SH-SY5Y (cell line): ENCODE measurements around the gene SMARCA2.
A peak's percentile ranks its signal among the peaks of the same experiment; 100 is the strongest.

Experiments used
- GATA2 ChIP-seq: IDR thresholded peaks from 2 replicates; pipeline ENCODE4 v1.6.1; 2011; ENCODE audit warnings: mild to moderate bottlenecking, low read depth, low read length
- GATA3 ChIP-seq: IDR thresholded peaks from 2 replicates; pipeline ENCODE4 v1.6.1; 2011; ENCODE audit warnings: low read depth, mild to moderate bottlenecking, low read length, moderate library complexity

SMARCA2 gene

DNA sequence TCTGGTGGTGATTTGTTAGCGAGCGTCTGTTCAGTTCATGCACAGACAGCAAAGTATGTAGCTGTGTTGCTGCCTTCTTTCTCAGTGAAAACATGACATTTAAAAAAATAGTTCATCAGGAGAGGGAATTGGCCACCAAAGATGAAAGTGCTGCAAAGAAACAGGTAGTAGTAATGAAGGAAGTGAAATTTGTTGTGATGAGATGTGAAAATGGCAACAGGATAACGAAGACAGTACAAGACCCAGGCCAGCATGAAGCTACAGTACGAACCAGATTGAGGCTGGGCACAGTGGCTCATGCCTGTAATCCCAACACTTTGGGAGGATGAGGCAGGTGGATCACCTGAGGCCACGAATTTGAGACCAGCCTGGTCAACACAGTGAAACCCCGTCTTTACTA, 136.0 kb downstream of the SMARCA2 start:
- no peak for TF ChIP-seq GATA2
- no peak for TF ChIP-seq GATA3

DNA sequence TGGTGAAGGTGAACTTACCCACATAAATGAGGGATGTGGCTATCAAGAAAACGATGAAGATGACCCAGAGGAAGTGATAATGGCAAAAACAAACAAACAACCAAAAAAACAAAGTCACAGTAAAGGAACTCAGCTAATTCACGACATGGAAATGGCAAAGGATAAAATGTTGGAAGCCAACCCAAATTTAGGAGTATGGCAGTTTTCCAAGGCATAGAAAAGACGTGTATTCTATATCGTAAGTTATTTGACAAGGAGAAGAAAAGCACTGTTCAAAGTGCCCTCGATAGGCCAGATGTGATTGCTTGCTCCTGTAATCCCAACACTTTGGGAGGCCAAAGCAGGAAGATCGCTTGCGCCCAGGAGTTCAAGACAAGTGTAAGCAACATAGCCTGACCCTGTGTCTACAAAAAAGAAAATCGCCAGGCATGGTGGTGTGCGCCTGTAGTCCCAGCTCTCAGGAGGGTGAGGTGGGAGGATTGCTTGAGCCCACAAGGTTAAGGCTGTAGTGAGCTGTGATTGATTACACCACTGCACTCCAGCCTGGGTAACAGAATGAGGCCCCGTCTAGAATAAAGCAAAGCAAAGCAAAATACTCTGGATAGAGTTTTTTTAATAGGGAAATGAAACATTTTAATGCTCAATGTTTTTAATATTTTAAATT, 138.0 kb downstream of the SMARCA2 start:
- no peak for TF ChIP-seq GATA2
- TF ChIP-seq GATA3 = no peak

DNA sequence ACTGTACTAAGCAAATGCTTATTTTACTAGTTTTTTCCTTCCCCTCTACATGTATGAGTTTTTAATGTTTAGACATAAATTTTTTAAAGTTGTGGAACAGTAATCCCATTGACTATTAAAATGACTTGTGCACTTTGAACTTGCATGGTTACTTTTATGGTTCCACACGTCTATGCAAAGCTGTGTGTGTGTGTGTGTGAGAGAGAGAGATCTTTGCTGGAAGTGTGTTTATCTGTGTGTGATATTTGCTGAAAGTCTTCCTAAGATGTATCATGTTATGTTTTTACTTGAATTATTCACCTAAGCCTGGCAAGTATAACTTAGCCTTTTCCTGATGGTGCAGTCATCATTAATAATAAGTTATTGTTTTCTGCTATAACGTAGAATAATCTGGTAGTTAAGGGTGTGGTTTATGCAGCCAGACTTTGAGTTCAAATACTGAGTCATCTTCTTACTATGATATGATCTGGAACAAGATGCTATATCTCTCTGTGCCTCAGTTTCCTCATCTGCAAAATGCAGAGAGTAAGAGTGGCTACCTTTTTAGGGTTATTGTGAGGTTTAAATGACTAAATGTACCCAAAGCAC, 138.6 kb downstream of the SMARCA2 start:
- TF ChIP-seq GATA2 (no peak), GATA3 (no peak)

DNA sequence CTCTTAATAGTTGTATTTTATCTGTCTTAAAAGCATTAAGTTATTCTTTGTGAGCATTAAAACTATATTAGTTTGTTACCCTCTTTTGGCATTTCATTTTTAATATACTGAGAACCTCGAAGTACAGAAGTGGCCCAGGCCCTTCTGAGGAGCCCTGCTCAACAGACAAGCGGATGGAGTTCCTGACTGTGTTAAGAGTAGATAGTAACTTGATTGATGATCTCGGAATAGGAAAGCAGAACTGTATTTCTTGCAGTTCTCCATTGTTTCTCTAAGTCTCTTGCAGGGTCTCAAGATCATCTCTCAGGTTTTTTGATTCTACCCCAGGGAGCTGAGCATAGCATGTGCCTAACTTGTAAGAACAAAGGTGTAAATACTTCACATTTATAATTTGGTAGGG, 139.6 kb downstream of the SMARCA2 start:
- TF ChIP-seq GATA2 (no peak), GATA3 (no peak)

DNA sequence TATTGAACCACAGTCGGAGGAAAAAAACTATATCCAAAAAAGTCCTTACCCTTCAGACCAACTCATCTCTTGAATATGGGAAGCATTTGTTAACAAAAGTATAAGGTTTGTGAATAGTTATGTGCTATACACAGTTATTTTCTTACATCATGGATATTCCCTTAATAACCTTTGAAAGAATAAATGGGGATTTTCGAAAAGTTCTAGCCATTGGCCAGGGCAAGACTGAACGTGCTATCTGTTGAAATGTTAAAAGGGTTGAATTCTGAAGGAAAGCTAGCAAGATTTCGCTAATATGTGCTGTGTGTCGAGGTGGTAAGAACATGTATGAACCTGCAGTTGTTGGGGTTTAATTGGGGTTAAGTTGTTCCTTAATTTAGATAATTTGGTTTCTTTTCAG, 140.8 kb downstream of the SMARCA2 start:
- TF ChIP-seq GATA3 (no peak), GATA2 (no peak)

DNA sequence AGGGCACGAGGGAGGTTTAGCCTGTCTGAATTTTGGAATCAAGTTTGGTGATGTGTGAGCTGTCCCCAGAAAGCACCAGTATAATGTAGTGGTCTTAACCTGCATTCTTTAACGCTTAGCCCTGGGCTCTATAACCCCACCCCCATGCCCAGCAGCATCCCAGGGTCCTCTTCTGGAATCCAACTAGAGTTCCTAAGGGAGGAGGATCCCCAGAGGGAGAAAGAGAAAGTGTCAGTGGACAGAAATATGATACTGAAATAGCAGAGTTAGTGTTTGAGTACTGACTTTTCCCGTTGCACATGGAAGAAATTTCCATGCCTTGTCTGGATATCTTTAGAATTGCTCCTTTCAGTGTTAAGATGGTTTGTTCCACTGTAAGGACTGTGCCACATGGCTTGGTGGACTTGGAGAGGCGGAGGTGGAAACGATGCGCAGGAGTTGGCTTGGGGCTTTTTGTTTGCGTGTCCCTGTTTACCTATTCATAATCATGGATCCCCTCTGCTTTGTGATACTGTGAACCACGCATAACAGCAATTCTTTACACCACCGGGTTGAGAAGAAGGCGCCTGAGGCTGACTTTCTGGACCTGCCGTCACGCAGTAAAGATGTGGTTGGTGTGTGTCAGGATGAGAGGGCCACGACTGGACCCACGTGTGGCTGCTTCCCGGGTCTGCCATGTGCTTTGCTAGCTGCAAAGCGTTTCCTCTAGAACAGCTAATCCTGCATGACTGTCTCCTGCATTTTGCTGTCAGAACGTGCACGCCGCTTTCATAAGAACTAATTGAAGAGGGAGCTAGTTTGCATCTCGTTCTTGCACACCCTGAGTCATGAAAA, 142.3 kb downstream of the SMARCA2 start:
- TF ChIP-seq GATA3 (no peak), GATA2 (no peak)

DNA sequence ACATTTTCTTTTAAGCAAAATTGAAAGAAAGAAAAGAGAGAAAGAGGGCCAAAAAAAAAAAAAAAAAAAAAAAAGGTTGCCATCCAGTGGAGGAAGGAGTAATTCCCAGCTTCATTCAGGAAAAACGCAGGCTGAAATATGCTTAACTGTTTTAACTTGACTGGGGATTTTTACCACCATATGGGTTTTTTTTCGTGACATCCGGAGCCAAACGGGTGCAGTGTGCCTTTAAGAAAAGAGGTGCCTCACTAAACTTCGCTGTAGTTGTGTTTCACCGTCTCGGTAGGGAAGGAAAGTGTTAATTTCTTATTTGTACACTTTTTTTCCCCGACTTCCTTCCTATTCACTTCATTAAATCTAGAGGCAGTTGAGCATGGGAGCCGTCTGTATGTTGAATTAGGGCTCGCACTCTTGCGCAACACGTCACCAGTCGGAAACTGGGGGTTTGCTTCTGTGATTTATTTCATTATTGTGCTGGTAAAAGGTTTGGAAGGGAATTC, 143.0 kb downstream of the SMARCA2 start:
- TF ChIP-seq GATA3 (no peak), GATA2 (no peak)

DNA sequence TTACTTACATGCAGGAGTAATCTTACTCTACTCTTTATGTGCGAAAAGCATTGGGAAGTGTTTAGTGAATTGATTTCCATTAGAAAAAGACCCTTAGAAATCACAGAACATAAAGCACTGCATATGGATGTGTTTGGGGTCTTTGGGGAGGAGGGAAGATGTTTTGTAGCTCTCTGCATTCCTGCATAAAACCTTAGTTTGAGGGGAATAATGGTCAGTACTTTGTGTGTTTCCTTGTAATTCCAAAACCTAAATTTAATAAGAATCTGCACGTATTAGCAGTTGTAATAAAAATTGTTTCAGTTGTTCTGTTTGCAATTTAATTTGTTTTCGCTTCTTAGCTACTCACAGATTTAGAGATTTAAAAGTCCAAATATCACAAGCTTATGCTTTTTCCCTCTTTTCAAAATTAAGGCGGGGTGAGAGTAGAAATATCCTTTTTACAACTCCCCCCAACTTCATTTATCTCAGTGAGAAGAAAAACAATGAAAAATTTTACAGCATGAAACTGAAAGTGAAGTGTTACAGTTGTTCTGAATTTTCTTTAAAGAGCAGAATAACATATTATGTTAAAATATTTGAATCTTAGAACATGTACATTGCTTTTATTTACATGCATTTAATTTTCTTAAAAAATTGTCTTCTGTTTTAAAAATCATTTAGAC, 143.8 kb downstream of the SMARCA2 start:
- TF ChIP-seq GATA2 (no peak), GATA3 (no peak)

DNA sequence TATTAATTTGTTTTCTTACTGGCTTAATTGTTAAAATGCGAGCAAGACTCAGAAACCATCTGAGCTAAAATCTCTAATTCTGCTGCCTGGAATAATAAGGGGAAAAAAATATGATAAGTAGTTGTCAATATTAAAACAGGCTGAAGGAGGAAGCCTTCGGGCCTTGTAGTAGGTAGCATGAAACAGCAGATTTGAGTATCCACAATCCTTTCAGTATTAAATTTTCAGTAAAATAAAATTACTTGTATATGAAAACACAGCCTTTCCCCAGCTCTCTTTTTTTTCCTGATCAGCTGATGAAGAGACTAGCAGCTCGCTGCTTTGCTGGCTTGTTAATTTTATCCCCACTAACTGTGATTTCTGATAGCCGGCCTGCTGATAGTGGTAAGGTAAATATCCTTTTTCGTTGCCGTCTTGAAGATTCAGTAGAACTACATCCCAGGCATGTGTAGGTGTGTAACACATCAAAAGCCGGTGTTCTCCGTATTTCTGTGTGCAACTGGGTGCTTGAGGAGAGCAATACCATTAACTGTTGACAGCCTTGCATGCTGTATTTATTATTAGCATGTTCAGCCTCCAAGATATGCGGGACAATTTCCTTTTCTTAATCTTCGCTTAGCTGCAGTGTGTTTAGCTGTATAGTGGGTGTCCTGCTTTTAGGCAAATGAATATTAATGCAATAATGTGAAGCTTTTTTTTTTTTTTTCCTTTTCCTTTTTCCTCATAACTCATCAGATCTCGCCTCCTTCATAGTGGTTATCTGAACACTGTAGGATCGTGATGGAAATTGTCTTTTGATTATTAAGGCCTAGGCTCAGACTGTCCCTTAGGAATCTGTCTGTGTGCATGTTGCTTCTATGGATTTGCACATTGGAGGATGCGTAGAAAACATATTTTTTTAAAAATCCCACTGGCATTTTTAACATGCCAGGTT, 144.6 kb downstream of the SMARCA2 start:
- TF ChIP-seq GATA3 = no peak
- TF ChIP-seq GATA2 = 0 out of 2 replicates have a peak, but pooled peaks have one; percentile 25

DNA sequence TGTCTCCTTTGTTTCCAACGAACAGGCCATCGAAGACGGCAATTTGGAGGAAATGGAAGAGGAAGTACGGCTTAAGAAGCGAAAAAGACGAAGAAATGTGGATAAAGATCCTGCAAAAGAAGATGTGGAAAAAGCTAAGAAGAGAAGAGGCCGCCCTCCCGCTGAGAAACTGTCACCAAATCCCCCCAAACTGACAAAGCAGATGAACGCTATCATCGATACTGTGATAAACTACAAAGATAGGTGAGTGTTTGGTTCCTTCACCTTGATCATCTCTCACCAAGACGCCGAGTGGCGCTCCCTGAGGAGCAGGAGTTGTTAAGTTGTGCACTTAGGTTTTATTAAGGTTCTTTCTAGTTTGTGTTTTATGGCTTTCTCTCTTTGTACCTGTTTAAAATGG, 146.5 kb downstream of the SMARCA2 start:
- TF ChIP-seq GATA2 = no peak
- TF ChIP-seq GATA3 = no peak

DNA sequence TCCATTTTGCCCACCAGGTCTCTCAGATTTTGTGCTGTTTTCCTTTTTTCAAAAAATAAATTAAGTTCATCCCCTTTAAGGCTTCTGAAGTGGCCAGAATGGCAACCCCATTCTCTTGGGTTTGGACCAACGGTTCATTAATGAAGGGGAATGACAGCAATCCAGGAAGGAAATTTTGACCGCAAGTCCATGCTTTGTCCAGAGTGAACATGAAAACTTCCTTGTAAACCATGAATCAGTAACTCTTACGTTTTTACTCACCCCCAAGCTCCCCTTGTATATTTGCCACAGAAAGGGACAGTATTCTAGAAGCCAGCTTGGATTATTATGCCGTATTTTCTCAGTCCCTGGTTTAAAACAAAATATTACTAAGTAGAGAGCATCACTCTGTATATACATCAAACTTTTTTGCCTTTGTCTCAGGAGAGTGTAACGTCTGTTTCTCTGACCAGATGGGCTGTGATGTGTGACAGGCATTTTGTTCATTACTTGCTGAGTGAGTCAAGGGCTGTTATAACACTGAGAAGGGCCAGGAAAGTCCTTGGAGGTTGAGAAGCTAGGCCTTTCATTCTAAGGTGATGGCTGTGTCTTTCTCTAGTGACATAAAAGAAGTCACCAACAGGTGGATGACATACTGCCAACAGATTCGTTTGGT, 148.2 kb downstream of the SMARCA2 start:
- TF ChIP-seq GATA3 (no peak), GATA2 (no peak)

DNA sequence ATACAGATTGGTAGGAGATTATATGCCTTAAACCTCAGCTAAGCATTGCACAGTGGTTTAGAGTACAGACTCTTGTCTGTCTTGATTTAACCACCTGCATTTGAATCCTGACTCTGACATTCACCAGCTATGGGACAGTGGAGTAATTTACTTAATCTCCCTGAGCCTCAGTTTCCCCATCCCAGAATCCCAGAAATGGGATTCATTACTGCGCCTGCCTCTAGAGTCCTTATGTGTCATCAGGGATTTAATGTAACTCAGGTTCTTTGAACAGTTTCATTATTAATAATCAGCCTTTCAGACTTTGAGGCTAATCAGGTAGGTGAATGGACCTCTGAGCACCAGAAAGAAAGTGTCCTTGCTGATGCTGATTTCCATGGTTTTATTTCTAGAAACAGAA, 149.1 kb downstream of the SMARCA2 start:
- TF ChIP-seq GATA2 (no peak), GATA3 (no peak)

DNA sequence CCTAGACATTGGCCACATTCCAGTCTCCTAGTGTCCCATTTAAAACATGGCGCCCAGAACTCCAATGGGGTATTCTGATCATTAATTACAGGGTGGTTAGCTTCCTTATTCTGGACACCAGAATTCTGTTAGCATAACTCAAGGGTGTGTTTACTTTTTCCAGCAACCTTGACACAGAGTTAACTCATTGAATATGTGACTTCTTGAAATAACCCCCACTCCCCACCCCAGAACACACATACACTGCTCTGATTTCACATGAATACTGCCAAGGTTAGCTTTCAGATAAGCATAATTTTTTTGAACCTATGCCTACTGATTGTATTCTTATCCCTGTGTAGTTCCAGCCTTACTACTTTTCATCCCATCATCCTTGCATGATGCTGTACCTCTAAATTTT, 151.1 kb downstream of the SMARCA2 start:
- no peak for TF ChIP-seq GATA3

DNA sequence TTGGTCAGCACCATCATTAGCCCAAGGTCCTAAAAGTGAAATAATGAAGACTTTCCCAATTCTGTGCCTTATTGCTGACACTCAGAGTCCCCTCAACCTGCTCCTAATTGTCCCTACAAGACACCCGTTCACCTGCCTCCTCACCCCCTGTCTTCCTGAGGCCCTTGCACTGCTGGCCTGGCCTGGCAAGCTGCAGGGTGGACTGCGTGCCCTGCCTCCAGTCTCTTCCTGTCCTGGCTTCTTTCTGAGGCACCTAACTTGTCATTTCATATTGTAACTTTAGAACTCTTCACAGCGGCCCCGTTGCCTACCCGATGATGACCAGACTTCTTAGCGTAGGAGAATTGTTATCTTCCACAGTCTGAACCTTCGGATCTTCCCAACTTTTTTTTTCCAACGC, 153.9 kb downstream of the SMARCA2 start:
- no peak for TF ChIP-seq GATA3
- no peak for TF ChIP-seq GATA2
